Dendritic cell treated with granulocyte-macrophage colony-stimulating factor and Interleukin-4, amounts not matched to agents 40 ng/mL and 50 ng/mL, for 4 days (primary cell): ENCODE results near the gene CLEC4F.

Source experiments
- H3K27ac Mint-ChIP-seq: one replicate; pipeline ENCODE4 v1.8.0; 2022; ENCODE audit warnings: mild to moderate bottlenecking, mixed read lengths
- H3K27me3 Mint-ChIP-seq: one replicate; pipeline ENCODE4 v1.8.0; 2022; ENCODE audit warnings: mild to moderate bottlenecking, mixed read lengths
- H3K36me3 Mint-ChIP-seq: one replicate; pipeline ENCODE4 v1.8.0; 2022; ENCODE audit warnings: low read depth, mixed read lengths
- H3K4me1 Mint-ChIP-seq: one replicate; pipeline ENCODE4 v1.8.0; 2022; ENCODE audit warnings: low read depth, mixed read lengths
- H3K4me3 Mint-ChIP-seq: one replicate; pipeline ENCODE4 v1.8.0; 2022; ENCODE audit warnings: mild to moderate bottlenecking, moderate library complexity, mixed read lengths
- H3K9me3 Mint-ChIP-seq: one replicate; pipeline ENCODE4 v1.8.0; 2022; ENCODE audit warnings: mixed read lengths
- intact Hi-C: fragments of 100-400 bp; cut with micrococcal nuclease; formaldehyde crosslinking; loops from one replicate; pipeline ENCODE4 v1.15.0; 2022

The CLEC4F gene

DNA sequence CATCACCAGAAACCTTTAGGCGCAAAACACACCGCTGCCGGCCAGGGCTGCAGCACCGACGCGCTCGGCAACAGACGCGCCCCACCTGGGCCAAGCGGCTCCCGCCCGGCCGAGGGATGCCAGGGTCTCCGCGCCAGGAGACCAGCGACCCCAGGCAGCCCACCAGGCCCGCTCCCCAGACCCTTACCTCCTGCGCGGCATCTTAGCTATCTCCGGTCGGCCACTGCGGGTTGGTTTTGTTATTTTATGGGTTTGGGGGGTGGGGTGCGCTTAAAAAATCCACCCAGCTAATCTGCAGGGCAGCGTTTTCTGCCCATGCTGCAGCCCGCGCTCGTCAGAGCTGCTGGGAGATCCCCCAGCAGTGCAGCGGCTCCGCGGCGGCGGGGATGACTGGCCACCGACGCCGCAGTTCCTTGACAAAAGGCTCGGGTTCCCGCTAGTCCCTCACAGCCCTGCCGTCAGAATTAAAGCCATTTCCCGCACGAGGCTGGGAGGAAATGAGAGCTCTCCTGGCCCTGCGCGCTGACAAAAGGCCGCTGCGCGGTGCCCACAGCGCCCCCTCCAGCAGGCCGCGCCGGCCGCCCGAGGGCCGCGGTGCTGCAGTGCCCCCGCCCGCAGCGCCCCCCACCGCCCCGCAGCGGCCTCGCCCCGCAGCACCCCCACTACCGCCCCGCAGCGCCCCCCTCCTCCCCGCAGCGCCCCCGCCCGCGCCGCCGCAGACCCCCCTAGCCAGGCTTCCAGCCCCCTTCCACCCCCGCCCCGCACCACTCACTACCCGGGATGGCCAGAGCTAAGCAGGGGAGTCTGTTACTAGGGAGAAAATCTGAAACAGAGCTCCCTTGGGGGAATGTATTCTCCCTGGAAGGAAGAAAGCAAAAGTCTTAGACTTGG is 52.5 kb downstream of the CLEC4F start, which contains the start of gene ADD2:
Gene ADD2 (minus strand): TSS at position 502 of the 891 bp plus-strand sequence. CDS start 61,792 bp downstream, outside the sequence.
- Mint-ChIP-seq H3K27ac (peak within 1 kb of the TSS; percentile 68), H3K9me3 (no peaks in the 10 kb centered on the region), H3K4me3 (peak within 1 kb of the TSS; percentile 79), H3K27me3 (peaks cover 71% of the 10 kb centered on the region), H3K36me3 (no peaks in the 10 kb centered on the region), H3K4me1 (peaks cover 14% of the 10 kb centered on the region)
- intact Hi-C loops, result no loop called here

DNA sequence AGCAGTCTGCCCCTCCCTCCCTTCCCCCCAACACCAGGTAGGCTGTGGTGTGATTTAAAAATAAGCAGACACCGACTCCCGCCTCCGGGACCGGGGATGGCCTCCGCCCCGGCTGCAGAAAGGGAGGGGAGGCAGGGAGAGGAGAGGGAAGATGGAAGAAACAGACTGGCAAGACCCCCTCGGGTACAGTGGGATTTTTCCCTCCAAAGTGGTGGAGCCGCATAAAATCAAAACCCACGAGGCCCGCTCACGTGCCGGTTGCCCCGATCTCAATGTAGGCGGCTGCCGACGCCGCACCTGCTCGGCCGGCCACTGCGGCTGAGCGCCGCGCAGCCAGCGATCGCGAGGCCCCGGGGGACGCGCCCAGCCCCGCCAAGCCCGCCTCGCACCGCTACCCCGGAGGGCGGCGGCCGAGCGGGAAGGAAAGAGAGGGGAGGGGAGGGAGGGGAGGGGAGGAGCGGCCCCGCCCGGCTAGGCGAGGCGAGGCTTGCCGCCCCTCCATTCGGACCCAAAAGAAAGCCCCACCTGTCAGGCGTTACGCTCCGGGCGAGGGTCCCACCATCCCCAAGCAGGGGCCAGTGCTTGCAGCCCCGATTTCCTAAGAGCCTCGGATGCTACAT is 53.2 kb downstream of the CLEC4F start:
- Mint-ChIP-seq H3K4me3 (peak overlapping the region; percentile 79), H3K36me3 (no peaks in the 10 kb centered on the region), H3K27me3 (peaks cover 71% of the 10 kb centered on the region), H3K27ac (peak overlapping the region; percentile 68), H3K4me1 (peaks cover 14% of the 10 kb centered on the region), H3K9me3 (no peaks in the 10 kb centered on the region)
- intact Hi-C loops, result no loop called here

DNA sequence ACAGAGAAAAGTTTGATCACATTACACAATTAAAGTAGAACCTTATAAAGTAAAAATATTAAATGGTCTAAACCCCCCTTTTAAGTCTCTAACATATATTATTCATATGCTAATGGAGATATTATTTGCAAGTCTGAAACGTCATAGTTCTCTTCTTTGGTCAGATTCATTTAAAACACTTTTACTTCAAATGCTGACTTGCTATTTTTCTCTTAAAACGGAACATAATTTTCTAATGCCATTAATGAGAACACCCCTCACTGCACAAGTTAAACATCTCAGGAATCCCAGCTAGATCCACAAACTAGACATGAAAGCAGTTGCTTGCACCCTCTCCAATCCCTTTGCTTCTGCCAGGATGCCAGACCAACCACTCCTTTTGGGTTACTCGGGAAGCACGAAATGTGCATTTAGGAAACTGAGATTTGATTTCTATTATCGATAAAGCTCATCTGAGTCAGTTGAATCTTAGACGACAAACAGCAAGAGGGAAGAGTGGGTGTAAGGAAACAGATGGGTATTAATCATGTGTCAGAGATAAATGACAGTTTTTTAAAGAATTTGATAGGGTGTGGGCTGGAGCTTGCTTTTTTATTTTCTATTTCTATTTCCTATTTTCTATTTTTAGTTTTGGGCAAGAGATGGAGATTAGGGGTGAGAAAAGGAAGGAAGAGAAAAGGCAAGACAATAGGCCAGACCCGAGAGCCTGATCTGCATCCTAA is 53.9 kb downstream of the CLEC4F start:
- Mint-ChIP-seq H3K4me3 (peak overlapping the region; percentile 67), H3K27ac (peak overlapping the region; percentile 27), H3K9me3 (no peaks in the 10 kb centered on the region), H3K27me3 (peaks cover 70% of the 10 kb centered on the region), H3K36me3 (no peaks in the 10 kb centered on the region), H3K4me1 (peaks cover 14% of the 10 kb centered on the region)
- intact Hi-C loops, result no loop called here

DNA sequence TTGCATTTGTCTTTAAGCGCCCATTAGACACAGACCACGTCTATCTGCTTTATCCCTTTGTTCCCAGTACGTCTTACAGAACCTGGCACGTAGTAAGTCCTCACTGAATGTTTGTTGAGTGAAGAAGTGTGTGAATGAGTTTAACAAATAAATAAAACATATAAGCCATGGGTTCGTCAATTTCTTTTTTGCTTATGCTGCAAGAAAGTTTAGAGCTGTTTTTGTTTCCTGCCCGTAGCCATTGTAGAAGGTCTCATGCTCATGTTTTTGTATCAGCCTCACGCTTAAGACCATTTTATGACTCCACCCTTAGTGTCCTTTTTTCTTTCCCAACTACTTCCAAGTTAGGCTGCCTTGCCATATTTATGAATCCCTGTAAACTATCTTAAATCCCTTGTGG is 54.9 kb downstream of the CLEC4F start:
- Mint-ChIP-seq H3K4me1 (peaks cover 14% of the 10 kb centered on the region), H3K27me3 (peaks cover 66% of the 10 kb centered on the region), H3K27ac (no peak overlapping the region), H3K36me3 (no peaks in the 10 kb centered on the region), H3K4me3 (no peak overlapping the region), H3K9me3 (no peaks in the 10 kb centered on the region)
- intact Hi-C loops, result no loop called here

DNA sequence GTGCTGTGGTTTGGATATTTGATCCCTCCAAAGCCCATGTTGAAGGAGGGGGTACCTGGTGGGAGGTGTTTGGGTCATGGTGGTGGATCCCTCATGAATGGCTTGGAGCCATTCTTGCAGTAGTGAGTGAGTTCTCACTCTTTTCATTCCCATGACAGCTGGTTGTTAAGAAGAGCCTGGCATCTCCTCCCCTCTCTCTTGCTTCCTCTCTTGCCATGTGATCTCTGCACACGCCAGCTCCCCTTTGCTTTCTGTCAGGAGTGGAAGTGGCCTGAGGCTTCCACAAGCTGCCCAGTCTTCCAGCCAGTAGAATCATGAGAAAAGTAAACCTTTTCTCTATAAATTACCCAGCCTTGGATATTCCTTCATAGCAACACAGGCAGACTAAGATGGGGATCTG is 61.0 kb downstream of the CLEC4F start:
- no peak overlapping the region for H3K27ac Mint-ChIP-seq
- H3K9me3 Mint-ChIP-seq, result no peaks in the 10 kb centered on the region
- H3K27me3 Mint-ChIP-seq, result peaks cover 30% of the 10 kb centered on the region
- no peaks in the 10 kb centered on the region for H3K36me3 Mint-ChIP-seq
- peaks cover 7% of the 10 kb centered on the region for H3K4me1 Mint-ChIP-seq
- intact Hi-C loops, result no loop called here
- no peak overlapping the region for H3K4me3 Mint-ChIP-seq
